Central memory CD8-positive, alpha-beta T cell (primary cell): Measurements from ENCODE around the gene EGFR.

Experiments used
- ATAC-seq: fragments of 150-1000 bp; cut with Tn5 transposase; replicated peaks from 2 replicates; pipeline ENCODE4 v1.10.0; 2022; ENCODE audit warnings: mild to moderate bottlenecking, moderate FRiP score, moderate number of reproducible peaks; ENCODE audit not compliant: poor library complexity, severe bottlenecking; ENCODE audit errors: extremely low read depth
- DNase-seq, 2 donors: peaks; one replicate each; pipeline ENCODE4 v3.0.0; 2021; ENCODE audit warnings: low spot score in 2 of 2
- H3K27ac Mint-ChIP-seq: one replicate; pipeline ENCODE4 v1.8.0; 2022; ENCODE audit warnings: low read depth, mild to moderate bottlenecking, moderate library complexity, mixed read lengths
- H3K27me3 Mint-ChIP-seq: one replicate; pipeline ENCODE4 v1.8.0; 2022; ENCODE audit warnings: mixed read lengths
- H3K36me3 Mint-ChIP-seq: one replicate; pipeline ENCODE4 v1.8.0; 2022; ENCODE audit warnings: mild to moderate bottlenecking, moderate library complexity, mixed read lengths; ENCODE audit not compliant: insufficient read depth
- H3K4me1 Mint-ChIP-seq: one replicate; pipeline ENCODE4 v1.8.0; 2022; ENCODE audit warnings: mixed read lengths
- H3K4me3 Mint-ChIP-seq: one replicate; pipeline ENCODE4 v1.8.0; 2022; ENCODE audit warnings: mild to moderate bottlenecking, moderate library complexity, mixed read lengths
- H3K9me3 Mint-ChIP-seq: one replicate; pipeline ENCODE4 v1.8.0; 2022; ENCODE audit warnings: mixed read lengths

EGFR gene

DNA sequence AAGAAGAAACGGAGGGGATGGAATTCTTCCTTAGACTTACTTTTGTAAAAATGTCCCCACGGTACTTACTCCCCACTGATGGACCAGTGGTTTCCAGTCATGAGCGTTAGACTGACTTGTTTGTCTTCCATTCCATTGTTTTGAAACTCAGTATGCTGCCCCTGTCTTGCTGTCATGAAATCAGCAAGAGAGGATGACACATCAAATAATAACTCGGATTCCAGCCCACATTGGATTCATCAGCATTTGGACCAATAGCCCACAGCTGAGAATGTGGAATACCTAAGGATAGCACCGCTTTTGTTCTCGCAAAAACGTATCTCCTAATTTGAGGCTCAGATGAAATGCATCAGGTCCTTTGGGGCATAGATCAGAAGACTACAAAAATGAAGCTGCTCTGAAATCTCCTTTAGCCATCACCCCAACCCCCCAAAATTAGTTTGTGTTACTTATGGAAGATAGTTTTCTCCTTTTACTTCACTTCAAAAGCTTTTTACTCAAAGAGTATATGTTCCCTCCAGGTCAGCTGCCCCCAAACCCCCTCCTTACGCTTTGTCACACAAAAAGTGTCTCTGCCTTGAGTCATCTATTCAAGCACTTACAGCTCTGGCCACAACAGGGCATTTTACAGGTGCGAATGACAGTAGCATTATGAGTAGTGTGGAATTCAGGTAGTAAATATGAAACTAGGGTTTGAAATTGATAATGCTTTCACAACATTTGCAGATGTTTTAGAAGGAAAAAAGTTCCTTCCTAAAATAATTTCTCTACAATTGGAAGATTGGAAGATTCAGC, 187.6 kb downstream of the EGFR start:
- Mint-ChIP-seq H3K27ac (no peak overlapping the region), H3K4me3 (no peak overlapping the region), H3K27me3 (peaks cover 10% of the 10 kb centered on the region), H3K9me3 (no peaks in the 10 kb centered on the region), H3K4me1 (no peaks in the 10 kb centered on the region), H3K36me3 (no peaks in the 10 kb centered on the region)
- ATAC-seq: no peak
- no peak for DNase-seq

DNA sequence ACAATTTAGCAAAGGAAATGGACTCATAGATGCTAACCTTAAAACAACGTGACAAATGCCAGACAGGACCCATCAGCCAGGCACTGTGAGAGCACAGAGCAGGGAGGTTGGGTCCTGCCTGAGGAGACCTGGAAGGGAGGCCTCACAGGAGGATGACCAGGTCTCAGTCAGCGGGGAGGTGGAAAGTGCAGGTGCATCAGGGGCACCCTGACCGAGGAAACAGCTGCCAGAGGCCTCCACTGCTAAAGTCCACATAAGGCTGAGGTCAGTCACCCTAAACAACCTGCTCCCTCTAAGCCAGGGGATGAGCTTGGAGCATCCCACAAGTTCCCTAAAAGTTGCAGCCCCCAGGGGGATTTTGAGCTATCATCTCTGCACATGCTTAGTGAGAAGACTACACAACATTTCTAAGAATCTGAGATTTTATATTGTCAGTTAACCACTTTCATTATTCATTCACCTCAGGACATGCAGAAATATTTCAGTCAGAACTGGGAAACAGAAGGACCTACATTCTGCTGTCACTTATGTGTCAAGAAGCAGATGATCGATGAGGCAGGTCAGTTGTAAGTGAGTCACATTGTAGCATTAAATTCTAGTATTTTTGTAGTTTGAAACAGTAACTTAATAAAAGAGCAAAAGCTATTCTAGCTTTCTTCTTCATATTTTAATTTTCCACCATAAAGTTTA, 188.8 kb downstream of the EGFR start:
- H3K9me3 Mint-ChIP-seq: no peaks in the 10 kb centered on the region
- H3K27ac Mint-ChIP-seq: no peak overlapping the region
- no peak for DNase-seq
- H3K36me3 Mint-ChIP-seq: no peaks in the 10 kb centered on the region
- peaks cover 21% of the 10 kb centered on the region for H3K27me3 Mint-ChIP-seq
- no peaks in the 10 kb centered on the region for H3K4me1 Mint-ChIP-seq
- H3K4me3 Mint-ChIP-seq: no peak overlapping the region
- no peak for ATAC-seq

DNA sequence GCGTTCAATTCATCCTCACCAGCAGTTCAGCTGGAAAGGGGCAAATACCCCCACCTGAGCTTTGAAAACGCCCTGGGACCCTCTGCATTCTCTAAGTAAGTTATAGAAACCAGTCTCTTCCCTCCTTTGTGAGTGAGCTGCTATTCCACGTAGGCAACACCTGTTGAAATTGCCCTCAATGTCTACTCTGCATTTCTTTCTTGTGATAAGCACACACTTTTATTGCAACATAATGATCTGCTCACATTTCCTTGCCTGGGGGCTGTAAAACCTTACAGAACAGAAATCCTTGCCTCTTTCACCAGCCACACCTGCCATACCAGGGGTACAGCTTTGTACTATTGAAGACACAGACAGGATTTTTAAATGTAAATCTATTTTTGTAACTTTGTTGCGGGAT, 190.5 kb downstream of the EGFR start:
- Mint-ChIP-seq H3K9me3 (no peaks in the 10 kb centered on the region), H3K27me3 (peaks cover 39% of the 10 kb centered on the region), H3K27ac (no peak overlapping the region), H3K36me3 (no peaks in the 10 kb centered on the region), H3K4me3 (no peak overlapping the region), H3K4me1 (no peaks in the 10 kb centered on the region)
- DNase-seq (no peak), ATAC-seq (no peak)

DNA sequence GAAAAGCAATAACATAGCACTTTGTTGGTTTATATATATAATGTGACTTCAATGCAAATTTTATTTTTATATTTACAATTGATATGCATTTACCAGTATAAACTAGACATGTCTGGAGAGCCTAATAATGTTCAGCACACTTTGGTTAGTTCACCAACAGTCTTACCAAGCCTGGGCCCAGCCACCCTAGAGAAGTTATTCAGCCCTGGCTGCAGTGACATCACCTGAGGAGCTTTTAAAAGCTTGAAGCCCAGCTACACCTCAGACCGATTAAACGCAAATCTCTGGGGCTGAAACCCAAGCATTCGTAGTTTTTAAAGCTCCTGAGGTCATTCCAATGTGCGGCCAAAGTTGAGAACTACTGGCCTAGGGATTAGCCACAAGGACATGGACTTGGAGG, 191.4 kb downstream of the EGFR start:
- H3K4me3 Mint-ChIP-seq: no peak overlapping the region
- ATAC-seq (no peak), DNase-seq (no peak)
- no peak overlapping the region for H3K27ac Mint-ChIP-seq
- H3K9me3 Mint-ChIP-seq: no peaks in the 10 kb centered on the region
- H3K4me1 Mint-ChIP-seq: no peaks in the 10 kb centered on the region
- no peaks in the 10 kb centered on the region for H3K36me3 Mint-ChIP-seq
- H3K27me3 Mint-ChIP-seq: peaks cover 47% of the 10 kb centered on the region

DNA sequence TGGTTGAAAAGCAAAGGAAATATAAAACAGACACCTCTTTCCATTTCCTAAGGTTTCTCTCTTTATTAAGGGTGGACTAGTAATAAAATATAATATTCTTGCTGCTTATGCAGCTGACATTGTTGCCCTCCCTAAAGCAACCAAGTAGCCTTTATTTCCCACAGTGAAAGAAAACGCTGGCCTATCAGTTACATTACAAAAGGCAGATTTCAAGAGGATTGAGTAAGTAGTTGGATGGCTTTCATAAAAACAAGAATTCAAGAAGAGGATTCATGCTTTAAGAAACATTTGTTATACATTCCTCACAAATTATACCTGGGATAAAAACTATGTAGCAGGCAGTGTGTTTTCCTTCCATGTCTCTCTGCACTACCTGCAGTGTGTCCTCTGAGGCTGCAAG, 191.9 kb downstream of the EGFR start:
- H3K36me3 Mint-ChIP-seq: no peaks in the 10 kb centered on the region
- ATAC-seq (no peak), DNase-seq (no peak)
- H3K27ac Mint-ChIP-seq: no peak overlapping the region
- H3K27me3 Mint-ChIP-seq: peaks cover 47% of the 10 kb centered on the region
- H3K4me3 Mint-ChIP-seq: no peak overlapping the region
- H3K4me1 Mint-ChIP-seq: no peaks in the 10 kb centered on the region
- no peaks in the 10 kb centered on the region for H3K9me3 Mint-ChIP-seq

DNA sequence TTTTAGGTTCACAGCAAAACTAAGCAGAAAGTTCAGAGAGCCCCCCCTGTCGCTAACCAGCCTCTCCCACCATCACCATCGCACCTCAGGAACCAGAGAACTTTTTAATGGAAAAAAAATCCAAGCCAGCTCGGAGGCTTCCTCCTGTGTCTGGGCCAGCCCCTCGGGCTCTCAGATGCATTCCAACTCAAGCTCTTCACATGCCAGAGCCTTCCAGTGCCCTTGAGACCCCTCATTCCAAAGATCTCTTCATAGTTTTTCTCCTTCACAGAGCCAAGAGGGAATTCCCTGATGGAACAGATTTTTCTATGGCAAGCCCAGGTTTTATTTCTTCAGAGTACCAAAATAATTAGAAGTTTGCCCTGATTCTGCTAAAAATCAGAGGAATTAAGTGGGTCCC, 192.9 kb downstream of the EGFR start:
- DNase-seq: no peak

DNA sequence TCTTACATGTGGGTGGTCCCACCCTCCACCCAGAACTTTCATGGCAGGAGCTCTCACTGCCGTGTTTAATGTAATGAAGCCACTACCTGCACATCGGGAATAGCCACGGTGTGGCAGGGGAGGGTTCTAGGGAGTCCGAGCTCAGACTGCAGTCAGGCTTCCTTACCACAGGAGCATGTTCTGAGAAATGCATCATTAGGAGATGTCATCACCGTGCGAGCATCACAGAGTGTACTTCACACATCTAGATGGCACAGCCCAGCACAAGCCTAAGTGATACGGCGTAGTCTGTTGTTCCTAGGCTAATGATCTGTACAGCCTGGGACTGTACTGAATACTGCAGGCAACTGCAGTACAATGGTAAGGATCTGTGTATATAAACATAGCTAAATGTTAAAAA, 193.4 kb downstream of the EGFR start:
- DNase-seq (no peak), ATAC-seq (no peak)
- H3K27ac Mint-ChIP-seq: no peak overlapping the region
- H3K27me3 Mint-ChIP-seq: peaks cover 56% of the 10 kb centered on the region
- H3K4me3 Mint-ChIP-seq: no peak overlapping the region
- no peaks in the 10 kb centered on the region for H3K36me3 Mint-ChIP-seq
- no peaks in the 10 kb centered on the region for H3K9me3 Mint-ChIP-seq
- no peaks in the 10 kb centered on the region for H3K4me1 Mint-ChIP-seq

More for the DNA sequence above, 192.9 kb downstream of the EGFR start:
- no peaks in the 10 kb centered on the region for H3K36me3 Mint-ChIP-seq
- peaks cover 54% of the 10 kb centered on the region for H3K27me3 Mint-ChIP-seq
- H3K4me3 Mint-ChIP-seq: no peak overlapping the region
- no peaks in the 10 kb centered on the region for H3K9me3 Mint-ChIP-seq
- H3K27ac Mint-ChIP-seq: no peak overlapping the region
- H3K4me1 Mint-ChIP-seq: no peaks in the 10 kb centered on the region
- ATAC-seq: no peak

GRCh38 chr7:55212838-55213237, 194.0 kb downstream of the EGFR start:
- DNase-seq: no peak
- no peak for ATAC-seq
- Mint-ChIP-seq H3K27ac (no peak overlapping the region), H3K4me1 (no peaks in the 10 kb centered on the region), H3K4me3 (no peak overlapping the region), H3K36me3 (no peaks in the 10 kb centered on the region), H3K27me3 (peaks cover 56% of the 10 kb centered on the region), H3K9me3 (no peaks in the 10 kb centered on the region)

DNA sequence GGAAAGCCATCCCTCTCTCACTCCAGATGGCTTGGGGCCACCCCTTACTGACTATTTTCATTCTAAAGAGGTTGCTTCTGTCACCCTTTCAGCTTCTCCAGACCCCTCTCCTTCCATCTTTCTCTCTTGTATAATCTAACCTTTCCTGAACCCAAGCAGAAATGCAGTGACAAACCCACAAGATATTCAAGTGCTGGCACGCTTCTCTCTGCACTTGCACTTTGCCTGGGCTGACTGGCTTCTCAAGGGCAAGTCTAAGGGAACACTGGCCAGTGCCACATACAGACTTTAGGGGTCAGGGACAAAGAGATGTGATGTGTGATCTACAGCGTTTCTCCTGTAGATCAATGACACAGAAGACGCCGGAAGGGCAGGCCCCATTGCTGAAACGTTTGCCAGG, 195.9 kb downstream of the EGFR start:
- Mint-ChIP-seq H3K36me3 (no peaks in the 10 kb centered on the region), H3K4me3 (no peak overlapping the region), H3K27me3 (peaks cover 56% of the 10 kb centered on the region), H3K9me3 (no peaks in the 10 kb centered on the region), H3K27ac (no peak overlapping the region), H3K4me1 (no peaks in the 10 kb centered on the region)
- ATAC-seq: no peak
- DNase-seq: no peak

- ATAC-seq: no peak
- H3K27ac Mint-ChIP-seq: no peak overlapping the region
- H3K4me1 Mint-ChIP-seq: no peaks in the 10 kb centered on the region
- no peak for DNase-seq
- no peaks in the 10 kb centered on the region for H3K9me3 Mint-ChIP-seq
- H3K36me3 Mint-ChIP-seq: no peaks in the 10 kb centered on the region
- peaks cover 29% of the 10 kb centered on the region for H3K27me3 Mint-ChIP-seq
- no peak overlapping the region for H3K4me3 Mint-ChIP-seq
Measured at GRCh38 chr7:55223023-55223422, 204.2 kb downstream of the EGFR start.

DNA sequence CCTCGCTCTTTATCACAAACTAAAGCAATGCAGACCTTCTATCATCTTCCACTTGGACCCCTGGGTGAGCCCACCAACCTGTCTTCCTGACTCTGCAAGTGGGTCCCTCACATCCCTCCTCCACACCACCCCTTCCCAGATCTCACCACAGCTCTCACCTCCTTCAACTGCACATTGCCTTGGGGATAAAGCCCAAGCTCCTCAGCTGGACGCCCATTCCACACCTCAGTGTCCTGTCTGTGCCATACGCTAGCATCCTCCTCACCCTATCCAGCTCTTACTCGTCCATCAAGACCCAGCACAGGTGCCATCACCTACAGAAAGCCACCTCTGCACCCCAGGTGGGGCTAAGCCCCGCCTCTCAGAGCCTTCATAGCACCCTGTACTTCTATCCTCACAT, 205.3 kb downstream of the EGFR start:
- no peak overlapping the region for H3K4me3 Mint-ChIP-seq
- peaks cover 40% of the 10 kb centered on the region for H3K27me3 Mint-ChIP-seq
- H3K4me1 Mint-ChIP-seq: no peaks in the 10 kb centered on the region
- peaks cover 8% of the 10 kb centered on the region for H3K9me3 Mint-ChIP-seq
- no peak overlapping the region for H3K27ac Mint-ChIP-seq
- DNase-seq (no peak), ATAC-seq (no peak)
- no peaks in the 10 kb centered on the region for H3K36me3 Mint-ChIP-seq

DNA sequence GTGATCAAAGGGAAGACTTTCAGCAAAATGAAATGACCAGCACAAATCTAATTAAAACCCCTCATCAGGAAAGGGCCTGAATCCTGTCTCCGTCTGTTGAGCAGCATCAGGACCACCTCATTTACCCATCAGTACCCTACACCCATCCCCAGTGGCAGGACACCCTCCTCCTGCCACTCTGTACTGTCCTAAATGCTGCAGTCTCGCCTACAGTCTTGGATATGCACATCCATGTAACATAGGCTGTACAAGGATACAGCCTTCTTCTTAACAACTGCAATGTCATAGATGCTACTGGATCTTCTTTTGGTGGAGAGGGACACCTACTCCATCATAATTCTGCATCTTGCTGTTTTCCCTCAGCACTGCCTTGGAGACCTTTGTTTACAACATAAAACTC, 206.0 kb downstream of the EGFR start:
- H3K27me3 Mint-ChIP-seq: peaks cover 47% of the 10 kb centered on the region
- no peak overlapping the region for H3K27ac Mint-ChIP-seq
- DNase-seq (no peak), ATAC-seq (no peak)
- H3K4me1 Mint-ChIP-seq: no peaks in the 10 kb centered on the region
- no peaks in the 10 kb centered on the region for H3K36me3 Mint-ChIP-seq
- no peak overlapping the region for H3K4me3 Mint-ChIP-seq
- peaks cover 15% of the 10 kb centered on the region for H3K9me3 Mint-ChIP-seq

DNA sequence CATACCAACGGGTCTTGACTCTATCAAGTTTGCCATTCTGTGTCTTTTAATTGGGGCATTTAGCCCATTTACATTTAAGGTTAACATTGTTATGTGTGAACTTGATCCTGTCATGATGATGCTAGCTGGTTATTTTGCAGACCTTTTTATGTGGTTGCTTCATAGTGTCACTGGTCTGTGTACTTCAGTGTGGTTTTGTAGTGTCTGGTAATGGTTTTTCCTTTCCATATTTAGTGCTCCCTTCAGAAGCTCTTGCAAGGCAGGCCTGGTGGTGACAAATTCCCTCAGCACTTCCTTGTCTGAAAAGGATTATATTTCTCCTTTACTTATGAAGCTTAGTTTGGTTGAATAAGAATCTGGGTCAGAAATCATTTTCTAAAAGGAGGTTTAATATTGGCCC, 211.2 kb downstream of the EGFR start:
- Mint-ChIP-seq H3K4me1 (no peaks in the 10 kb centered on the region), H3K9me3 (peaks cover 22% of the 10 kb centered on the region)
- no peak for ATAC-seq

More for the DNA sequence above, 211.2 kb downstream of the EGFR start:
- Mint-ChIP-seq H3K27me3 (peaks cover 65% of the 10 kb centered on the region), H3K4me3 (no peak overlapping the region), H3K36me3 (no peaks in the 10 kb centered on the region), H3K27ac (no peak overlapping the region)
- DNase-seq: no peak
